Stimulated activated CD4-positive, alpha-beta T cell treated with anti-CD3 and anti-CD28 coated beads, Interleukin-1b, Interleukin-23, amount 100 ng/mL, for 24 hours (primary cell): ENCODE results near the gene GSTO2.

Source experiments
- DNase-seq, 4 experiments: peaks; one replicate each; pipeline ENCODE4 v3.0.0-alpha.2; 2020; ENCODE audit warnings: low read depth in 4 of 4, low spot score in 1 of 4

Gene GSTO2

DNA sequence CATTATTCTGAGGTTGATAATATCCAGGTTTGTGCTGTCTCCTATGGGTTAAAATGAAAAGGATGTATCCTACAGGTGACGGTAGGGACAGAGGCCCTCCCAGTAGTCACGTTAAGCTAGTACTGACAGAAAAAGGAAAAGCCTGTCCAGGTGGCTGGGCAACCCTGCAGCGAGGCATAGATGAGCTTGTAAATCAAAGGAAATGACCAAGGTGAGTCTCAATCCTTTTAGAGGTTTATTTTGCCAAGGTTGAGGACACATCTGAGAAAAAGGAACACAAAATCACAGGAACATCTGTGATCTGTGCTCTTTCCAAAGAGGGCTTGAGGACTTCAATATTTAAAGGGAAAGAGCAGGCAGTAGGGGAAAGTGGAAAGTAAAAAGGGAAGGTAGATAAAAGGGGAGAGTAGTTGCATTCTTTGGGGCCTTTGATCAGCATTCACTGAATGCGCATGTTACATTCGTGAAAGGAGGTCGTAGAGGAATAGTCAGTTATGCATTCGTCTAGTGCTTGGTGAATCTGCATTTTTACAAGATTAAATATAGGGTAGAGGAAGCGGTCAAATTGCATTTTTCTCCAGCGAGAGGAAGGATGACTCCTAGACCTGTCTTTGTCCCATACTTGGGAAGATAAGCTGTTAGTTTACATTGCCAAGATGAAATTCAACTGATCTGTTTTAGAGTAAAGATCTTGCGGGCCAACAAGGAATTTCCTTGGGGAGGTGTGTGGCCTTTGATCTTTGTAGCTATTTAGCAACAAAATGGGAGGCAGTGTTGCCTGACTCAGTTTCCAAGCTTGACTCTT lies 15.2 kb upstream of the GSTO2 start:
- DNase-seq = no peak

DNA sequence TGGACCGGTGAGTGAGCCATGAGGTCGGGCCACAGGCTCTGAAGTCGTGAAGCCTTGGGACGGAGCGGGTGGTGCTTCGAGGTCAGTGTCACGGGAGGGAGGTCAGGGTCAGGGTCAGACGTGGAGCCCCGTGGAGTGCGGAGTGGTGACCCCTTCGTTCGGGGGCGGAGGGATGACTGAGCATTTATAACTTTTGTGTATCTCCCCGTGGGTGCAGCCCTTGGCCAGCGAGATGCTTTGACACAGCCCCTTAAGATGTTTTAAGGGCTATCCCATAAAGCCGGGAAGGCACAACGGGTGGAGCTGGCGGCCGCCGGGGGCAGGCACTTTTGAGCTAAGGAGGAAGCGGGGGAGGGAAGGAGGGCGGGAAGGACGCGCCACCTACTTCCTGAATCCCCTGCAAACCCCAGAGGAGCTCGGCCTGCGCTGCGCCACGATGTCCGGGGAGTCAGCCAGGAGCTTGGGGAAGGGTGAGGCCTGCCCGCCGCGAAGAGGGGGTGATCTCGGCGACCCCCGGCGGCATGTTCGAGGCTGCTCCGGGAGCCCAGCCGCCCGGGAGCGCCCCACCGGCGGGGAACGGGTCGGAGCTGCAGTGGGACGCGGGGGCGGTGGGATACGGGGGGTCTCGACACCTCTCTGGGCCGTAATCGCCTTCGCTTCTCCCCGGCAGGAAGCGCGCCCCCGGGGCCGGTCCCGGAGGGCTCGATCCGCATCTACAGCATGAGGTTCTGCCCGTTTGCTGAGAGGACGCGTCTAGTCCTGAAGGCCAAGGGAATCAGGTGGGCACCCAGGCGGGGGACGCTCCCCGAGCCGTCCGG lies 14.3 kb upstream of the GSTO2 start, which contains the start of gene GSTO1:
TSS of gene GSTO1 (plus strand) at position 400 of the 818 bp plus-strand sequence. CDS start at position 437, 37 bp downstream.
- DNase-seq = peak in 2 of 4 experiments; percentile 37 to 48

DNA sequence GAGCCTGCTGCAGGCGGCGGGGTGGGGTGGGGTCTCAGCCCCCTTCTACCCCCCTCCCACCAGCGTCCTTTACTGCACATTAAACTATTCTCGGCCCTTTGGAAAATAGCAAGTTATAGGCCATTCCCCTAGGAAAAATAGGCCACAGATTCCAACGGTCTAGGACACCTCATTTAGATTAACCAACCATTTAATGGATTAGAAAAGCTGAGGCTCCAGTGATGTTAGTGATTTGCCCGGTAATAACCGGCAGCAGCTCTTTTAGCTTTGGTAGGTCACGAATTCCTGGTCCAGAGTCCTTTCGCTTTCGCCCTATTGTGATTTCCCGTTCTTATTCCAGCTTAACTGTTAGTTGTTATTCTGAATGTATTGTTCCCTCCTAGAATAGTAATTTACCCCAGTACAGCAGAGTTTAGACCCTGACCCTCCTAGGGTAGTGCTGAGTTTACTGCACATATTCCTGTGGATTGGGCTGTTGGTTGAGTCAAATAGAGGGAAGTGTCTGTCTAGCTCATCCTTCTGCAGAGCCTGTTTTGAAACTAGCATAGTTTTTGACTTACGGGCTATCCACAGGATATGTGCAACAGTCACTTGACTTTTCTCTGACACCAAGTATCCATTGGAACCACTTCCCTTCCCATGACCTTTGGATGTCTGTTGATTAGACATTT lies 13.5 kb upstream of the GSTO2 start:
- no peak for DNase-seq

DNA sequence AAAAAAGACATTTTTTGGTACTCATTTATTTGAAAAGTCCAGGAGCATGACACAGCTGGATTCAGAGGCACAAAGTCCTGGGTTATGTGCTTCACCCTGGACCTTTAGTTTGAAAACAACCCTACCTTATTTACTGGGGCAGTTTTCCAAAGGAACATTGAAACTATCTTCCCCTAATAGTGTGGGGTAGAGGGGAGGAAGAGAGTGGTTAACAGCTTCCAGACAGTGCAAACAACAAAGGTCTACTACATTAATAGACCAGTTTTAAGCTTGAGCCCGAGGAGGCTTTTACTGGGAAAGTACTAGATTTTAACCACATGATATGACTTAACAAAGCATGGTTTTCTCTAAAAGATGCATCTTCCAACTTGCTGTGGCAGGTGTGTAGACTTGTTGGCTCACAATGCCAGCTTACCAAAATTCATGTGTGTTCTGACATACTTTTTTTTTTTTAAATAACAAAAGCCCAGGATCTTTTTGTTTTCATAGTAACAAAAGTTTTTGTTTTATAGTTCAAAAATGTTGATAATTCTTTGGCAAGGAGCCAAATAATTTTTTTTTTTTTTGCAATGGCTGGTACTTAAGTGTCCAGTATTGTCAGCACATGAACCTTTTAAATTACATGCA lies 12.5 kb upstream of the GSTO2 start:
- DNase-seq = no peak

DNA sequence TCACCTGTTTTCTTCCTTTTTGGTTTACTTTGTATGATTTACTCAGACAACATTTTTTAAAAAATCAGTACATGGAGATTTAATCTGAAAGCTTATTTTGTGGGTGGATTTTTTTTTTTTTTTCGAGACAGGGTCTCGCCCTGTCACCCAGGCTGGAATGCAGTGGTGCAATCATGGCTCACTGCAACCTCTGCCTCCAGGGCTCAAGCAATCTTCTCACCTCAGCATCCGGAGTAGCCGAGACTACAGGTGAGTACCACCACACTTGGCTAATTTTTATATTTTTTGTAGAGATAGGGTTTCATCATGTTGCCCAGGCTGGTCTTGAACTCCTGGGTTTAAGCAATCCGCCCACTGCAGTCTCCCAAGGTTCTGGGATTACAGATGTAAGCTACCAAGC lies 11.7 kb upstream of the GSTO2 start:
- DNase-seq = no peak

DNA sequence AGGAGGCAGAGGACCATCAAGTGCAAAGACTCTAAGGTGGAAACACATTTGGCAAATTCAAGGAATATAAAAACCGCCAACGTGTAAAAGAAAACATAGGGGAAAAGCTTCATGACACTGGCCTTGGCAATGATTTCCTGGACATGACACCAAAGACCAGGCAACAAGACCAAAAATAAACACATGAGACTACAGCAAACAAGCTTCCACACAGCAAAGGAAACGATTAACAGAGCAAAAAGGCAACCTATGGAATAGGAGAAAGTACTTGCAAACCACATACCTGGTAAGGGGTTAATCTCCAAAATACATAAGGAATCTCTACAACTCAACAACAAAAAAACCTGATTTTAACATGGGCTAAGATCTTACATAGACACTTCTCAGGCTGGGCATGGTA lies 10.8 kb upstream of the GSTO2 start:
- DNase-seq = no peak

DNA sequence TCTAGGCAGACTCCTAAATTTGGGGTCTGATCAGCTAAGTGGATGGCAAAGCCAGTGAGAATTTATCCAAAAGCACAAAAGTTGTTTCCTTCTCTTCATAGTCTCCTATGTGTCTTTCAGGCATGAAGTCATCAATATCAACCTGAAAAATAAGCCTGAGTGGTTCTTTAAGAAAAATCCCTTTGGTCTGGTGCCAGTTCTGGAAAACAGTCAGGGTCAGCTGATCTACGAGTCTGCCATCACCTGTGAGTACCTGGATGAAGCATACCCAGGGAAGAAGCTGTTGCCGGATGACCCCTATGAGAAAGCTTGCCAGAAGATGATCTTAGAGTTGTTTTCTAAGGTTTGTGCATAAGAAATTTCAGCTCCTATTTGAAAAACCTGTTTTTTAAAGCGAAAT lies 9.5 kb upstream of the GSTO2 start:
- DNase-seq = no peak

DNA sequence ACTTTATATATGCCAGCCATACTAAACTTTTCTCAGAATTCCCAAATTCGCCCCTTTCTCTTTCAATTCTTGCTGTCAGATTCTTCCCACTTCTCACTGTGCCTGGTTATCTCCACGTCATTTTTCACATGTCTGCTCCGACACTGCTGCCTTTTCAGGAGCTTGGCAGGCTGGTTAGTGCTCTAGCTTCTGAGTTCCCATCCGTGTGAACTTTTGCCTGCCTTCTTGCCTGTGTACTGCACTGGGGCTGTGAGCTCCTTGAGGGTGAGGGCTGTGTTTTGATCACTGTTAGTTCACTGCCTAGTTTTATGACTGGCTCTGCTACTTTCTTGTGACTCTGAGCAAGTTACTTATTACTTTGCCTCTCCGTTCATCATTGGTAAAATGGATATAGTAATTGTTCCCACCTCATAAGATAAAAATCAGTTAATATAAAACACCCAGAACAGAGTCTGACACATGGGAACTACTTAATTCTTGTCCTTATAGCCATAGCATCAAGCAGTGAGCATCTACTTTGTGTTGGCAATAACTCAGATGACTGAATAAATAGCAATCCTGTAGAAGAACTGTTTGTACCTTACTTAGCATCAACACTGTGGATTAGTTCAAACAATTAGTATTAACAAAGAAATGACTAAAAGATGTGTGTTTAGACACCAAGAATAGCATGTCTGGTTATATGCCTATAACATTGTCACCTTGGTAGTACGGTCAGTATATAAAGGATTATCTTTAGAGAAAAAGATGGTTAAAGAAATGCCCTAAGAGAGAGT lies 8.8 kb upstream of the GSTO2 start:
- DNase-seq = no peak

DNA sequence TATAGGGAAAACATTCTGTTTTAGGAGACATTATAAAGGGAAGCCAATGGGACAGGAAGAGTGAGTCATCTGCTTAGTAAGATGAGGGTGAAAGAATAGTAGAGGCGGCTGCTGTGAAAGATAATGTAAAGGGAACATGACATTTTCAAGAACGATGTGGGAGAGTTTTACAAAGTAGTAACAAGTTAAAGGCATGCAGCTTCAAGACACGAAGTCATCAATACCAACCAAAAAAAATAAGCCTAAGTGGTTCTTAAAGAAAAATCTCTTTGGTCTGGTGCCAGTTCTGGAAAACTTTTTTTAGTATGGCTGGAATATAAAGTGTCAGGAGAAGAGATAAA lies 8.2 kb upstream of the GSTO2 start:
- DNase-seq = no peak

DNA sequence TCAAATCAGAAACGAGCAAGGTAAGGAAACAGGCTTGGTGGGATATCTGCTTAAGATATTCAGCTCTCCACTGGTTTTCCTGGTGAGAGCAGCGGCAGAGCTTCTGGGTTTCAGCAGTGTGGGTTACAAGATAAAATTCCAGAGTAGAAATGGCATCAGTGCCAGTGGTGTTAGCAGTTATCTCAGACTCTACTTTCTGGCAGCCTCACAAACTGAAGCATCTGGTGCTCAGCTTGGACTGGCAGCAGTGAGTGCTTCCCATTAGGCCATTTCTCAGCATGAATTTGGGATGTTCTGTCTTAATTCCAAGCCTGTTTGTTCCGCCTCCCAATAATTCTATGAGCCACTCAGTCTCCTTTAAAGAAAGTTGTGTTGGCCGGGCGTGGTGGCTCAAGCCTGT lies 6.9 kb upstream of the GSTO2 start:
- no peak for DNase-seq

DNA sequence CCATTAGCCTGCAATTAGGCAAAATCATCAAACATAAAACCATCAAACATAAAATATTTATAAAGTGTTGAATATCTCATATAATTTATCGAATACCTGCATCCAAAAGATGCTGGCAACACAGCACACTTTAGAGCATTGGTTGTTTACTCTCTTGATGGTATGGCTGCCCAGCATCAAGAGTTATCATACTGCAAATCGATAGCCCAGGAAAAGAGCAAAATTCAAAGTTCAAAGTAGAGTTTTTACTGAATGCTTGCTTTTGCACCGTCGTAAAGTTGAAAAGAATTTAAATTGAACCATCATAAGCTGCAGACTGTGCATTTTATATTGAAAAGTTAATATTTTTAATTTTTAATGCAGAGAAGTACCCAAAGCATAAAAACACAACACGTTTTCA lies 4.2 kb upstream of the GSTO2 start:
- DNase-seq = no peak

DNA sequence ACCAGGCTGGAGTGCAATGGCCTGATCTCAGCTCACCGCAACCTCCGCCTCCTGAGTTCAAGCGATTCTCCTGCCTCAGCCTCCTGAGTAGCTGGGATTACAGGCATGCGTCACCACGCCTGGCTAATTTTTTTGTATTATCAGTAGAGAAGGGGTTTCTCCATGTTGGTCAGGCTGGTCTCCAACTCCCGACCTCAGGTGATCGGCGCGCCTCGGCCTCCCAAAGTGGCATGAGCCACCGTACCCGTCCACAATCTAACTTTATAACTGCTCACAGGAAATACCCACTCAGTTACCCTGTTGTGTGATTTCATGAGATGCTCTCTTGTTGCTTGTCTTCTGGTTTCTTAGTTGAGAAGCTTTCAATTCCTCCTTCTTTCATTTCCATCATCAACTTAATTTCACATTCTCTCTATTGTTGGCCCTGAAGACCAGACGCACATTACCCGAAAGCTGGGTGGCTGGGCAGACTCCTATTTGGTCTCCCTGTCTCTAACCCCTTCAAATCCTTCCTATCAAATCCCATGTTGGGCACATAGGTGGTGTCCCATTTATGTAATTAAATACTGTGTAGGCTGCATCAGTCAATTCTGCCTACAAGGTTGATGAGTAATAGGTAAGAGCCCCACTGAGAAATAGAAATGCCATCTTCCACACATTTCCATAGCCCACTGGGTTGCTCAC lies 1.1 kb upstream of the GSTO2 start:
- peak in 1 of 4 experiments; percentile 25 for DNase-seq

DNA sequence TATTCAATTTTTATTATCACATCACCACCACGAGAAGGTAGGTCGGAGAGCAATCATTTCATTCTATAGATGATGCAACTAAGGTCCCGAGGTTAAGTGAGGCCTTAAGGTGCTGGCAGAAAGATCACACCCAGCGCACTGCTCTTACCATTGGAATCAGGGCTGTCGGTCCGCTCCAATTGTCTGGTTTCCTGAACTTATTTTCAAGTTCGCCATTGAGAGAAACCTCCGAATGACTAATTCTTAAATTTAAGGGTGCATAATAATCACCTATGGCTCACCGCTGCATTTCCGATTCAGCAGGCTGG lies 625 bp upstream of the GSTO2 start:
- DNase-seq = no peak

DNA sequence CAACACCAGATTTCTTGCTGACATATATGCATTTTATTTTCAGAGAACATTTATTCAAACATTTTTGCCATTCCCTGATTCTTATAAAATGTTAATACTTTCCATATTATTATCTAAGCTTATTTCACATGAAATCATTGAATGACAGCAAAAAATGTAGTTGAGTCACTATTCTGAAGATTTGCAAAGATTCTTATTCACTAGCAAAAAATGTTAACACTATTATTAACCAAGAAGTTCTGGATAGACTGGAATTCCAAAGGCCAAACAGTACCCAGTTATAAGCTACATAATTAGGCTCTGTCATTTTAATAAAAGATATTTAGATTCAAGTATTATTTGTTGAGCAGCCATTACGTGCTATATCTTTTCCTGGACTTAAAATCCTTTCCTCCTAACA lies 4.3 kb downstream of the GSTO2 start:
- DNase-seq = no peak

DNA sequence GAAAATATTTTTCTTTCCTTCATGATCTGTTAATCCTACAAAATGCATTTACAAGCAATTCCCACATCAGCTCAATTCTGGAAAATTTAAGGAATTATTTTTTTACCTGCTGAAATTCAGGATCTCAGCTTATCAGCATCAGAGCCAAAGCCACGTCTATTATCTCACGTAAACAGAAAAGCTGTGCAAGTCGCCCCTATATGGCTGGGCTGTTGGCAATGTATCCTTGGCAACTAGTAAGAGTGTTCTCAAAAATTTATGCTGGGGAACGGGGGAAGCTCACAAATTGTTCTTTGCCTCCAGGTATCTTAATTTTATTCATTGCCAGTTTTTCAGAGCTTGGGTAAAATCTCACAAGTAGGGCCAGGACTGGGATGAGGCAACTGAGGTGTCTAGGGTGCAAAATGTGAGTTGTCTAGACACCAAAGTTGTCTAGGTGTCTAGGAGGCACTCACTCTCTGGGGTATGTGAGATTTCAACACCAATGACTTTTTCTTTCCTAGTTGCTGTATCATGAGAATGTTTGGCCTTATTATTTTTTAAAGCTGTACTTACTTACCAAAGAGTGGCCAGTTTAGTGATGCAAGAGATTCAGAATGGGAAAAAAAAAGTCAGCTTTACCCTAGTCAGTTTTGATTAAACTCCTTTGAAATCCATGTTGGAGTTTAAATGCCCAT lies 5.1 kb downstream of the GSTO2 start:
- DNase-seq = no peak

DNA sequence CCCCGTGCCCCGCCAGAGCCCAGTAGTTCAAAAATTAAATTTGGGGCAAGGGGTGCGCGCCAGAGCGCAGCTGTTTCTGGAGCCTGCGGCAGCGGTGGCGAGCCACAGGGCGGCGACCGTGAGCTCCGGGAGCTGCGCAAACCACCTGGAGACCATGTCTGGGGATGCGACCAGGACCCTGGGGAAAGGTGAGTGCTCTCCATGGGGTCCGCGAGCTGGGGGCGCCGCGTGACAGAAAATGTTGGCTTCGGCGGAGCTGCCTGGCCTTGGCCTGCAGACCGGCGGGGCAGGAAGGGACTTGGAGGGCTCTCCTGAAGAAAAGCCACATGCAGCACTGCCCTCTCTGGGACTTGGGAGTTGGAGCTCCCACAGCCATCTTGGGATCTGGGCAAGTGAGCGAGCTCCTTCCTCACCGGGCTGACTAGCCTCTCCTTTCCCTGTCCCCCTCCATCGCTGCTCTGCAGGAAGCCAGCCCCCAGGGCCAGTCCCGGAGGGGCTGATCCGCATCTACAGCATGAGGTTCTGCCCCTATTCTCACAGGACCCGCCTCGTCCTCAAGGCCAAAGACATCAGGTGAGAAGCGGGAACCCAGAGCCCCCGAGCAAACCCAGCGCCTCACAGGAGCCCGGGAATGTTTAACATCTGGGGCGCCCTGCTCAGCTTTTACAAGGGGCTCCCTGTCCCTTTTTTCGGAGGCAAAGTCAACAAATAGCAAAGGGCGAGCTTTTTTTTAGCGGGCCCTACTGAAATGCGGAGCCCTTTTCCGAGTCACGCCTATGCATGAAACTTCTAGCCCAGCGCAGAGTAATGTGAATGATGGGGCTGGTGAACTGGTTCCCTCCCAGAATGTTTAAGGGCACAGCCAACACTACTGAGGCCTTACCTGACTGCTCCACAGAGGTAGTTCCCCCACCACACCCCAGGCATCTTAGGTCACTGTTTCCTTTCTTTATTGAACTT lies 6.1 kb downstream of the GSTO2 start:
- DNase-seq = peak in 1 of 4 experiments; percentile 31

DNA sequence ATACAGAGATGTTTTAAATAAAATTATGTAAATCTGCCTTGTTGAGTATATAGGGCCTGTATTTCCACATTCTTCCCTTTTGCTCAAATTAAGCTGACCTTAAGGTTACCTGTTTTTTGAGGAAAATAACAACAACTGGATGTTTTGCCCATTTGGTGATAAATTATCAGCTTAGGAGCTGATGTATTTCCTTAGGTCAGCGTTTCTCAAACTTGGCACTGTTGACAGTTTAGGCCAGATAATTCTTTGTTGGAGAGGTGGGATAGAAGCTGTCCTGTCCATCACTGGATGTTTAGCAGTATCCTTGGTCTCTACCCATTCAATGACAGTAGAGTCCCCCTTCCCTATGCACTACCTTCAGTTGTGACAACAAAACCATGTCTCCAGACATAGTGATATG lies 7.2 kb downstream of the GSTO2 start:
- no peak for DNase-seq

DNA sequence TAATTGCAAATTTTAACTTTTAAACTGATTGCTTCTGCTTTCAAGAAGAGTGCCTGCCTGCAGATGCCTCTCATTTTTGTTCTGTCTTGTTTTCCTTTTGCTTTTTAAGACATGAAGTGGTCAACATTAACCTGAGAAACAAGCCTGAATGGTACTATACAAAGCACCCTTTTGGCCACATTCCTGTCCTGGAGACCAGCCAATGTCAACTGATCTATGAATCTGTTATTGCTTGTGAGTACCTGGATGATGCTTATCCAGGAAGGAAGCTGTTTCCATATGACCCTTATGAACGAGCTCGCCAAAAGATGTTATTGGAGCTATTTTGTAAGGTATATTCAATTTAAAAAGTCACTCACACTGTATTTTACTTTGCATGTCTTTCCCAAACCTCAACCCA lies 8.8 kb downstream of the GSTO2 start:
- no peak for DNase-seq
